Body of pancreas (tissue), 4 donors: ENCODE results near the gene CREB3L1.

Source experiments
- CTCF ChIP-seq, 7 experiments: fragments of 450-650 bp in 4 of 7; fragments of 200-600 bp in 3 of 7; sonication (generic) in 3 of 7; IDR thresholded peaks; one replicate each; pipeline ENCODE4 v1.5.1; 2016 to 2019; ENCODE audit warnings: antibody characterized with exemption in 7 of 7
- POLR2A ChIP-seq, 3 donors: fragments of 450-650 bp; IDR thresholded peaks; one replicate each; pipeline ENCODE4 v1.6.1; 2016; ENCODE audit warnings: antibody characterized with exemption in 3 of 3, mild to moderate bottlenecking in 2 of 3

GRCh38 chr11:46332093-46332567 lies 54.7 kb downstream of the CREB3L1 start:
- TF ChIP-seq CTCF (IDR thresholded peaks at IDR 0.05) (no peak), POLR2A (IDR thresholded peaks at IDR 0.05) (no peak)
